AG04450 (cell line): ENCODE data around the gene NDFIP1. TPM values are rescaled to one million over a fixed set of nuclear protein-coding genes. Genes with fewer than 3 reads are reported as not detected.

Experiments
- CTCF ChIA-PET: fragments of 300-600, 350-600 bp; formaldehyde crosslinking; extraction: SDS; loops from one replicate; lab custom pipeline; 2022; ENCODE audit warnings: antibody characterized with exemption, inconsistent platforms; lab: Charles Lee
- POLR2A ChIA-PET: fragments of 350-600 bp; formaldehyde crosslinking; extraction: SDS; loops from one replicate; lab custom pipeline; 2021; ENCODE audit warnings: antibody characterized with exemption, inconsistent platforms; lab: Yijun Ruan, JAX
- DNase-seq: peaks from one replicate; pipeline ENCODE4 v3.0.0-alpha.2; 2011; ENCODE audit warnings: low read depth, low spot score
- H3K27ac ChIP-seq: one replicate; pipeline ENCODE4 v1.5.1; 2012; ENCODE audit warnings: low read depth, low read length, control low read depth
- H3K27me3 ChIP-seq: one replicate; pipeline ENCODE4 v1.6.0; 2012; ENCODE audit warnings: low read length; ENCODE audit not compliant: control insufficient read depth, insufficient read depth
- H3K4me3 ChIP-seq: 2 replicates; pipeline ENCODE4 v1.5.1; 2011; ENCODE audit warnings: mild to moderate bottlenecking, low read depth, low read length, control low read depth
- H3K9me3 ChIP-seq: 2 replicates; pipeline ENCODE4 v1.5.1; 2012; ENCODE audit warnings: low read length; ENCODE audit not compliant: control insufficient read depth, insufficient read depth
- CTCF ChIP-seq: IDR thresholded peaks from 2 replicates; pipeline ENCODE4 v1.5.1; 2011; ENCODE audit warnings: low read depth, low read length, control low read depth, inconsistent platforms
- polyA plus RNA-seq: library from polyadenylated mRNA; depleted of rRNA; stranded (reverse); fragments of >200 nt; gene quantifications from 2 replicates; pipeline ENCODE4 v1.2.3, GENCODE V29; 2011

The NDFIP1 gene
- polyA plus RNA-seq, 1 experiment: 31.9 TPM

DNA sequence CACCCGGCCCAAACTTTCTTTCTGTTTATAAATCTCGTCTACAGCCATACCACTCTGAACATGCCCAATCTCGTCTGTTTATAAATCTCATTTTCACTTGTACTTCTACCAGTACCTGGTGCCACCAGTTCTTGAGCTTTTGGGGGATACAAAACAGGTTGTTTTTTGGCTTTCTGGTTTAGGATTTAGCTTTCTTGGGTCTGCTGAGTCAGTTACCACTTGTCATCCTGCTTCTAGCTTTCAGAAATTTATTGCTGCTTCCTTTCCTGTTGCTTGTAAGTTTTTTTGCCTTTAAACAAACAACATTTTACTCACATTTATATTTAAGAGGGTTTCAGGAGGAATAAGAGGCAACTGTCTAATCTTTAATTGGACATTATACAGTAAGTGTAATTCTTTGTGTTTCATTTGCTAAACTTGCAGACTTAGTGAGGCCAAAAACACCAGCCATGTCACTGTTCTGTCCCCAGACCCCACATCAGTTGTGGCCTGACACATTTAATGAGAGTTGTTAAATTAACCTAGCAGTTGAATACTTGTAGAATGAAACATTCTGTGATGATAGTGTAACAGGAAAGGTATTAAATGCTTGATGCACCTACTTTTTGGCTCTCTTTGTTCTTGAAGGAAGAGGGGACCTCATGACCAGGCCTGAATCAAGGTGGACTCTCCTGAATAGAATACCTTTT is 11.8 kb downstream of the NDFIP1 start:
- no peaks in the 10 kb centered on the region for H3K27me3 ChIP-seq
- no peak overlapping the region for H3K27ac ChIP-seq
- H3K9me3 ChIP-seq: peaks cover 3% of the 10 kb centered on the region; the same call in 1 of the 2 replicates
- POLR2A ChIA-PET: no interaction called here
- no peak for DNase-seq
- TF ChIP-seq CTCF: no peak
- CTCF ChIA-PET: no interaction called here
- no peak overlapping the region for H3K4me3 ChIP-seq

DNA sequence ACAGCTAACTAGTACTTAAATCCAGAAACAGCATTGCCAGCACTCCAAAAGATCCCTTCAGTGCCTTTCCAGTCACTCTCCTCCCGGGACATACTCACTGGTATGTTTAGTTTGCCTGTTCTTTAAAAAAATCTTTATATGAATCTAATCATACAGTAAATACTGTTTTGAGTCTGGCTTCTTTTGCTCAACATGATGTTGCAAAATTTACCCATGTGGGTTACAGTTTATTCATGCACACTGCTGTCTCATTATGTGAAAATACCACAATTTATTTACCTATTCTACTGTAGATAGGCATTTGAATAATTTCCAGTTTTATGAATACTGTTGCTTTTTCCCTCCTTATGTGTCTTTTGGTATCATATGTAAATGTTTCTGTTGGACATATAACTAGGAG is 13.5 kb downstream of the NDFIP1 start:
- DNase-seq: no peak
- peaks cover 3% of the 10 kb centered on the region; the same call in 1 of the 2 replicates for H3K9me3 ChIP-seq
- H3K27me3 ChIP-seq: no peaks in the 10 kb centered on the region
- TF ChIP-seq CTCF: no peak
- H3K27ac ChIP-seq: no peak overlapping the region
- POLR2A ChIA-PET: no interaction called here
- CTCF ChIA-PET: no interaction called here
- no peak overlapping the region for H3K4me3 ChIP-seq

DNA sequence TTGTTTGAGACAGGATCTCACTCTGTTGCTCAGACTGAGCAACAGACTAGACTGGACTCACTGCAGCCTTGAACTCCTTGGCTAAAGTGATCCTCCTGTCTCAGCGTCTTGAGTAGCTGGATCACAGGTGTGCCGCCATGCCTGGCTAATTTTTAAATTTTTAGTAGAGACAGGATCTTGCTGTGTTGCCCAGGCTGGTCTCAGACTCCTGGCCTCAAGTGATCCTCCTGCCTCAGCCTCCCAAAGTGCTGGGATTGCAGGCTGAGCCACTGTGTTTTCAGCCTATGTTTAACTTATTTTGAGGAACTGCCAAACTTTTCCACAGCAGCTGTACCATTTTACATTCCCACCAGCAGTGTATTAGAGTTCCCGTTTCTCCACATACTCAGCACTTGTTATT is 16.8 kb downstream of the NDFIP1 start:
- no peak for TF ChIP-seq CTCF
- DNase-seq: no peak
- H3K9me3 ChIP-seq: peaks cover 3% of the 10 kb centered on the region; the same call in 1 of the 2 replicates
- ChIA-PET CTCF (interaction anchor here (1.3 to 7.2 kb wide), 2 partner anchors 20 to 134 kb away, joined by 3 to 55 read pairs; no protein-coding TSS in a partner anchor), POLR2A (no interaction called here)
- no peaks in the 10 kb centered on the region for H3K27me3 ChIP-seq
- H3K27ac ChIP-seq: no peak overlapping the region
- no peak overlapping the region for H3K4me3 ChIP-seq

DNA sequence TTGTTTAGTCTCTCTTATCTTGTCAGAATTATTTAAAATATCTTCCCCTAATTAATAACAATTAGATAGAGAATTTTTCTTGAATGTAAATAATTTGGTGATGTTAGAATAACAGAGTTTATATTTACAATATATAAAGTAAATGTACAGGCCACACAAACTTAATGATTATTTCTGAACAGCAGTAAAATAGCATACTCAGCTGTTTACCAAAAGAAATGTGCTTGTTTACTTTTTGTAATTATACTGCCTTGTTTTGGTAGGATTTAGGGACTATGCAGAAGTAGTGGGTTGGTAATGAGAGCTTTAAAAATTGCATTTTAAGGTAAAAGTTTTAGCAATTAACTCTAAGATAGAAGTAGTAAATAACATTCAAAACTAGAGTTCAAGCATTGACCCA is 17.4 kb downstream of the NDFIP1 start:
- Histone ChIP-seq H3K4me3 (no peak overlapping the region), H3K9me3 (peaks cover 3% of the 10 kb centered on the region; the same call in 1 of the 2 replicates), H3K27ac (no peak overlapping the region), H3K27me3 (no peaks in the 10 kb centered on the region)
- POLR2A ChIA-PET: no interaction called here
- CTCF ChIA-PET: interaction anchor here (1.3 to 7.2 kb wide), 2 partner anchors 19 to 135 kb away, joined by 3 to 55 read pairs; no protein-coding TSS in a partner anchor
- no peak for TF ChIP-seq CTCF
- DNase-seq: no peak

DNA sequence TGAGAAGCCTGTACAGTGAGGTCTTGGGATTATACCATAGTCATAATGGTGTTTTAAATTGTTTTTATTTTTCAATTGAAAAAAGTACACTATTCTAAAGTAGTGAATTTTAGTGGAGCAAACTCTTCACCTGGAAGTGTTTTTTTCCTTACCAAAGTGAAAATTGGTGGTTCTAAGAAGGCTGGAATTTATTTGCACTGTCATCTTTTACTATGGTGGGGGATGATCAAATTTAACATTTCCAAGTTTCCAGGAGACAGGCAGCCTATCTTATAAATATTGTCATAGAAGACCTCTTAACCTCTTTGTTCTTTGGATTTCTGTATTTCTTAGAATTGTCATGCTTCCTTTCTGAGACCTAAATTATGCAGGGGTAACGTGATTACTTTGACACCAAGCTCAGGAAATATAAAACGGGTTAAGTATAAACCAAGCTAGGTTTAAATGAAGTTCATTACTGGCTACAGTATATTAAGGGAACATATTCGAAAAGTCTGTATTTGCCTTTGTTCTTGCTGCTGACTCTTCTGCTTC is 20.2 kb downstream of the NDFIP1 start:
- Histone ChIP-seq H3K9me3 (peaks cover 3% of the 10 kb centered on the region; the same call in 1 of the 2 replicates), H3K4me3 (no peak overlapping the region), H3K27me3 (no peaks in the 10 kb centered on the region), H3K27ac (no peak overlapping the region)
- ChIA-PET POLR2A (no interaction called here), CTCF (interaction anchor here (0.6 to 7.2 kb wide), 5 partner anchors 17 to 421 kb away, joined by 3 to 55 read pairs (median 4); no protein-coding TSS in a partner anchor)
- no peak for DNase-seq
- no peak for TF ChIP-seq CTCF
